Forelimb muscle (tissue), 1 donor: Measurements from ENCODE around the gene SLC6A3. TPM values are rescaled to one million over a fixed set of nuclear protein-coding genes. Genes with fewer than 3 reads are reported as not detected.
A peak's percentile ranks its signal among the peaks of the same experiment; 100 is the strongest.

Experiments
- DNase-seq: peaks from one replicate; pipeline ENCODE4 v3.0.0-alpha.2; 2013; ENCODE audit warnings: low read depth
- polyA plus RNA-seq: library from polyadenylated mRNA; unstranded; fragments of 120-200 nt; gene quantifications from one replicate; pipeline ENCODE4 v1.2.1, GENCODE V29; 2013; ENCODE audit not compliant: insufficient read length

SLC6A3 gene
- polyA plus RNA-seq, 1 donor: not detected

DNA sequence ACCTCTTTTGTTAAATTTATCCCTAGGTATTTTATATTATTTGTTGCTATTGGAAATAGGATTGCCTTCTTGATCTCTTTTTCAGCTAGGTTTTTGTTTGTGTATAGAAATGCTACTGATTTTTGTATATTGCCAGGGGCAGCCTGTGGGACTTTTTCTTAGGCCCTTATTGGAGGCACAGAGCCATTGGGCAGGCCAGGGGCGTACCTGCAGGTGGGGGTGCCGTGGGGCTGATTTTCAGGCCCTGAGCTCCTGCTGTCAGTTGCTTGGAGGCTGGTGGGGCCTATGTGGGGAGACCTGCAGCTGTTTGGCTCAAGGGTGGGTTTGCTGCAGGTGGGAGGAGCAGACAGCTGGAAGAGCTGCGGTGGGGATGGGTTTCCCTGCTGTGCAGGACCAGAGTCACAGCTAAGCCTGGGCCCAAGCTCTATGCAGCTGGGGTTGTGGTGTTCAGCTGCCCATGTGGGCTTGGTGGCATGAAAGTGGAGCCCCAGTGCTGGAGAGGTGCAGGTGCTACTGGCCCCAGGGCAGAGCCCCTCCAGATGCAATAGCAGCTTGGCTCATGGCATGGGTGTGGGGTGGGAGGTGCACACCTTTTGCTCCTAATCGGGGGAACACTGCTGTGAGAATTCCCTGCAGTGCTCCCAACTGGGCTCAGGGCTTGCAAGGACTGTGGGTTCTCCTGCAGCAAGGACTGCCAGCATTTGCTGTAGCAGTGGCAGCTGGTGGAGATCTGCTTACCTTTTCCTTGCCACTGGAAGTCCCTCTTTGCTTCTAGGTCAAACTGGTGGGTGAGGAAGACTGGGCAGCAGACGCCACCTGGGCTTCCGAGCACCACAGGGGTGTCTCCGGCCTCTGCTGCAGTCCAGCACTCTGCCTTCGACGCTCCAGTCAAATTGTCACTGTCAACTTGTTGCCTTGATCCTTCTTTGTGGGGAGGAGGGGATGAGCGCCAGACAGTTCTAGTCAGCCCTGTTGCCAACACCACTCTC is 92.7 kb downstream of the SLC6A3 start:
- DNase-seq: no peak

DNA sequence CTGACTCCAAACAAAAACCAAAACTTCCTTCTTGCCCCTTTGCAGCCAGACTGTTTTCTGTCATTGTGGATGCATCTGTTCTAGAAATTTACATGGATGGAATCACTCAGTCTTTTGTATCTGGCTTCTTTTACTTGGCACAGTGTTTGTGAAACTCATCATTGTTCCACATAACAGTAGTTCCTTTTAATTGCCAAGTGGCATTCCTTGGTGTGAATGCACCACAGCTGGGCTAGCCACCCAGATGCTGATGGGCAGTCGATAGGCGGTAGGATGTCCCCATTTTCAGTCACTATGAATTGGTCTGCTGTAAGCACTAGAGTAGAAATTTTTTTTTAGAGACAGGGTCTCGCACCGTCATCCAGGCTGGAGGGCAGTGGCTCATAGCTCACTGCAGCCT is 94.1 kb downstream of the SLC6A3 start:
- no peak for DNase-seq

DNA sequence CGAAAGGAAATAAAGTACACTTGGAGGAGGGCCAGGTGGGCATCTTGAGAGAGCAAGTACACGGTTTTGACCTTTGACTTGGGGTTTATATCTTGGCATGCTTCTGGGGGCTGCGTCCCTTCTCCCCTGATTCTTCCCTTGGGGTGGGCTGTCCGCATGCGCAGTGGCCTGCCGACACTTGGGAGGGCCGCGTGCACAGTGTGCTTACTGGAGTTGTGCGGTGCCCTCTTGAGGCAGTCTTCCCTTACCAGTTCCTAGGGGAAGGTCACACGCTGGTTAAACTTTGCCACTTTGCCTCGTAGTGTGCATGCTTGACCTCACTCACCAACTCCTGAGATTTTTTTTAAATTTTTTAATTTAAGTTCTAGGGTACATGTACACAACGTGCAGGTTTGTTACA is 96.0 kb downstream of the SLC6A3 start:
- DNase-seq: no peak

DNA sequence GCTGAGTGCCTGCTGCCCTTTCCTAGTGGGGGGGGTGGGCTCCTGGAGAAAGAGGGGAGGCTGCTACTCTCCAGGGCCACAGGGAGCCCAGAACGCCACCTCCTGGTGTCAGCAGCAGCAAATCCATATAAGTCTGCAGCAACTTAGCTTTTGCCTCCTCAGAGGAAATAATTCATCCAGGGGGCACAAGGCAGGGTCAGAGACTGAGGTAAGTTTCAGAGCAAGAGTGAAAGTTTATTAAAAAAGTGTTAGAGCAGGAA is 96.3 kb downstream of the SLC6A3 start:
- no peak for DNase-seq

DNA sequence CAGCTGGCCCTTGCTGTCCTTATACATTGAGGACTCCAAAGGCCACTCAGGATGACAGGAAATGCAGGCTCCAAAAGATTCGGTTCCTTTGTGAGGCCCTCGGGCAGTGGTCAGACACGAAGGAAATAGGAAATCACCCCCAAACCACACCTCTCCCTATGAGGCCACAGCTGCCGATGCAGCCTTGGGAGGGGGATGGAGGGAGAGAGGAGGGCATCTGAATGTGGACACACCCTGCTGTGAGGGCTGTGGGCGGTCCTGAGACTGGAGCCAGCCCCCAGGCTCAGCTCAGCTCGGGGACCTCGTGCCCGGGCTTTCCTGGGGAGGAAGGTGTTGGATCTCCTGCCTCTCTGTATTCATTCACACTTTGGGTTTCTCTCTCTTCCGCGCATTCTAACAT is 97.7 kb downstream of the SLC6A3 start:
- DNase-seq: no peak

DNA sequence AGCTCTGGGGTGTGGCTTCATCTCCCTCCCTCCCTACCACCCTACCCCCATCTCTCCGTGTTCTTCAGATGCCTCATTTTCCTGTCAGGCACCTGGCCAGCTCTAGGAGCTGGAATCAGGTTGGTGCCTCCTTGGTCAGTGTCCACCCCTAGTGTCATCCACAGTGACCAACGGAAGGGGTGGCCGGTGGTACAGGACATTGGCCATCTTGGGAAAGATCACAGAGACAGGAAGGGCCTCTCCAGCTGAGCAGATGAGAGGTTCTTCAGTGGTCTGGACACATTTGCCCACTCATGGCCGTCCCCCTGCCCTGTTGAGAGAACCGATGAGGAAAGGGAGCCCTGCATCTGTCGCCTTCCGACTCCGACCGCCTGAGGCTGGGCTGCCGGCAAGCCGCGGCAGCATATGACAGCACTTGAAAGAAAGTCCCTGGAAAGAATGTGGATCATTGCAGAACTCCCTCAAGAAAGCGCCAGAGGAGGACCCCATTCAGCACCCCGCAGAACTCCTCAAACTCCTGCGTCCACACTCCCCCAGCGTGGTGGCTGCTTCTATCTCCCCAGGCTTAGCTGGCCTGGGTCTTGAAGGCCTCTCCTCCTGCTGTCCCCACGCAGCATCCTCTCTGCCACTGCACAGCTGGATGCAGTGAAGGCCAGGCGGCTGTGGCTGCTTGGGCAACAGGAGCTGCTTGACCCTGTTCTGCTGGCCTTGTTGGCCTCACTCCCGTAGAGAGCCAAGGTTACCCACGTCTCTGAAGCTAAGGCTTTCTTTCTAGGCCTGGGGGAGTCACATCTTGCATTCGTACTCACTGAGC is 98.4 kb downstream of the SLC6A3 start:
- DNase-seq: no peak

DNA sequence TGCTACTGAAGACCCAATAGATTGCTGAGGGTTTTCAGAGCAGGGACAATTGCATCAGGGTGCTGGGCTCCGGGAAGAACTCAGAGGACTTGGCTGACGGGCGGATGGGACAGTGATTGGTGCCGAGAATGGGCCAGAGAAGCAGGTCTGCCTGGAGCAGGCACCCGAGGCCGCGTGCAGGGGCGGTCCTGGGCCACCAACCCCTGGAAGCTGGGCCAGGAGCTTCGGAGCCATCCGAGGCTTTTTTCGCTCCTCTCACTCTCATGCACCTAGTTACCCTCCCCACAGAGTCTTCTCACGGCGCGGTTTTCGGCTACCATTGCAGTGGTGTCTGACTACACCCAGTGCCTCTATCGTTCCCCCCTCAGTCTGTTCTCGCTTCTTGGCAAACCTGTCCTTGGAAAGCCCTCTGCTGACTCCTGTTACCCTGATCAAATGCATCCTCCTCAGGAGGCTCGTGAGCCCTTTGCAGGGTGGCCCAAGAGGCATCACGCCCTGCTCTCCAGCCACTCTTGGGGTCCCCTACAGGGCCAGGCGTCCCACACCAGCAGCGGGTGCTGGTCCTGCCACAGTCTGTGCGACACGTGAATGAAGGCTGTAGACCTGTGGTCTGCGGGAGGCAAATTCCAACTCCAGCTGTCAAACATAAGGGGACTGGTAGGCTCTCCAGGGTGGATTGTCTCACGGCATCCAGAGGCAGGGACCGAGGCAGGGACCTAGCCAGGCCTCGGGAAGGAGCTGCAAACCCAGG is 99.2 kb downstream of the SLC6A3 start:
- no peak for DNase-seq

DNA sequence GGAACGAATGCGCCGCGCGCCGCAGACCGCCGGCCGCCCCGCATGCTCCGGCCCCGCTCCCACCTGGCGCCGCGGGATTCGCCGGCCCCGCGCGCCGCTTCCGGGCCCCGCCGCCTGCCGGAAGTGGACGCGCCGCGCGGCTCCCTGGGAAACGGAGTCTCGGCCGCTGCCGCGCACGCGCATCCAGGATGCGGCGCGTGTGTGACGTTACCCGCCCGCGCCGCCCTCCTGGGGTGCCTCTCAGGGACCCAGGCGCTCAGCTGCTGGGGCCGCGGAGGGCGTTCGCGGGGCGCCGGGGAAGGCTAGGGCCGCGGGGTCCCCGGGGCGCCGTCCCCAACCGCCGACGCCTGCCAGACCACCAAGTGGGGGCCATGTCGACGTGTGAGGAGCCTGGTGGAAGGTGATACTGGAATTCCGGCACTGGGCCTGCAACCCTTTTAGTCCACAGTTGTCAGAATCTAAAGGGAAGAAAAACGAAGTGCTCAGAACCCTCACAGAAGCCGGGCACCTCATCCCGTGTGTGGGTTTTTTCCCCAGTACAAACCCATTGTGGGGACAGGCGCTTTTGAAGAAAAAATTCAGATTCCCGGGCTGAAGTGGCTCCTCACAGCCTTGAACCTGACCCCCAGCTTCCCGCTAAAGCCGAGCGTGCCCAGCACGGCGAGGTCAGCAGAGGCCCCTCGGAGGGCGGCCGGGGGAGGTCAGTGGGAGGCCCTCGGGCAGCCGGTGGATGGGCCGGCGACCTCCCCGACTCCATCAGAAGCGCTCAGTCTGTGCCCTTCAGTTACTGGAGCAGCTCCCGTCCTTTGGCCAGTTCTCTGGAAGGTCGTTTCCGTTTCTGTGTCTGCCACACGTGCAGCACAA is 100.0 kb downstream of the SLC6A3 start, which contains the start of gene CLPTM1L:
Gene CLPTM1L (minus strand): TSS at position 125 of the 864 bp plus-strand sequence. CDS start 258 bp downstream, outside the sequence.
- peak; percentile 77 for DNase-seq

DNA sequence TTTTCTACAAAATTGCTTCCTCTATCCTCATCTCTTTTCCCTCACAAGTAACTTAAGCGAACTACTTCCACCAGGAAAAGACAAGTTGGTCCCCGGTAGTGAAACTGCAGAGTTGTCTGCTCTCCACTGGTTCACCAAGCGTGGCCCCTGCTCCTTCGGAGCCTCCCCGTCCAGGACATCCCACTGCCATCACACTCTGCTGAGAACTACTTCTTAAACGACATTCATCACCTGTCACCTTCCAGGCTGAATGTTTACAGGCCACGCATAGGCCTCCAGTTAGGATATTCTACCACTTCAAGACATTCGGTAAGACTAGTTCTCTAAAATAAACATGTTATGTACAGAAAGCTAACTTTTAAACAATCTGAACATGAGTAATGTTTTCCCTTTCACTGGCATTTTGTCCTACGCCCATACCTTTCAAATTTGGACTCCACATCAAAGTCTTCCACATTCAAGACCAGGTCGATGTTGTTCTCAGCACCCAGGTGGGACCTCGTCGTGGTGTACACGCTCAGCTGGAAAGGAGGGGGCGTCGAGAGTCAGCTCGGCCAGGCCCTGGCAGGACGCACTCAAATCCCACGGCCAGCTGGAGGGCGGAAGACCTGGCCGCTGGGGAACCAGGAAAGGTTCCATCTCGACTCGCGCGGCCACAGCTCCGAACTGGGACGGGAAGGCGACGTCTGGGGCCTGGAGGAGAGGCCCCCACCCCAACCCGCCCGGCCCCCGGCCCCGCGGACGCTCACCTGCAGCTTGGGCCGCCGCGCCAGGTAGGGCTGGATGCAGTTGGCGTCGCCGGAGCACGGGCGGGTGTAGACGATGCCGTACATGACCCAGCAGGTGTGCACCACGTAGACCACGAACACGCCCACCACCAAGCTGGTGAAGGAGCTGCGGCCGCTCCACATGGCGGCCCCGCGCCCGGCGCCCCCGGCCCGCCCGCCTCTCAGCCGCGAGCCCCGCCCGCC is 101.0 kb downstream of the SLC6A3 start:
- no peak for DNase-seq

DNA sequence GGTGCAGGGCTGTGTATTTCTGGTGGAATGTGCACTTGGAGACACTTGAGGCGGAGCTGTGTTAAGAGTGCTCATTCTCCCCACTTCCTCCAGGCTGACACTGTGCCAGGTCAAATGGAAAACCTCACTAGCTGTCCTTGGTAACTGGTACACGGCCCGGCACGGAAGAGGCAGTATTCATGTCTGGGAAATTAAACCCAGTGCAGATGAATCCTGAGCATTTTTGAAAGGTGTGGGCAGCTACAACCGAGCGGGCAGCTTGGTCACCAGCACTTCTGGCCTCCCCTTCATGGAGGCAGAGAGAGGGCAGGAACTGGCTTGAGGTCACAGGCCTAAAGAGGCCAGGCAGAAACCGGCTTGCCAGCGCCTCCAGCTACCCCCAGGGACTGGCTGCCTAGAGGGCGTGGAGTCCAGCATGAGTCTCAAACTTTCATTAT is 101.9 kb downstream of the SLC6A3 start:
- DNase-seq: no peak

Other genes with a start within 250 kb of the SLC6A3 start
- gene SLC6A19, start 243.8 kb downstream of the SLC6A3 start, polyA plus RNA-seq: not detected
- gene SLC6A18, start 220.1 kb downstream of the SLC6A3 start, polyA plus RNA-seq: not detected
- gene TERT, start 150.4 kb downstream of the SLC6A3 start, polyA plus RNA-seq: not detected
- 45.5 TPM for gene CLPTM1L, start 100.3 kb downstream of the SLC6A3 start, polyA plus RNA-seq
- 27.6 TPM for gene LPCAT1, start 78.5 kb upstream of the SLC6A3 start, polyA plus RNA-seq